ENCODE measurements around the gene NAP1L5.

Gene NAP1L5

DNA sequence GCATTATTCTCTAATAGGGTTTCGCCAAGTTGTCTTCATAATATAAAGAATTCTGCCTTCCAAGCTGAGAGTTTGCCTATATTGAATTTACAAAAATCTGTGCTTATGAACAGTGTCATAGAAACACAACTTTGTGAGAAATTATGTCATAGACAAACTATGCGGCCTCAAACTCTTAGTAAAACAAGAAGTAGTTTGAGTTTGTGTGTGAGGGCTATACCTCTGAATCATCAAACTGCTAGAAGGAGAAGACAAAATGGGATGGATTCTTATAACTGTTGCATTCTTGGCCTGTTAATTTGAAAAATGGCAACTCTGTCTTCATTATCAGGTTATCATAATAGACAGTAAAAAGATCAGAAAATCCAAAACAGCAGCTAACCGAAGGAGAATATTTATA, 46.1 kb upstream of the NAP1L5 start:
- DNase-seq (ENCODE audit: low read depth) = peak; percentile 92
- H3K4me3 ChIP-seq (ENCODE audit: low read depth, low read length) = no peak overlapping the region
- TF ChIP-seq, protein P1, sequence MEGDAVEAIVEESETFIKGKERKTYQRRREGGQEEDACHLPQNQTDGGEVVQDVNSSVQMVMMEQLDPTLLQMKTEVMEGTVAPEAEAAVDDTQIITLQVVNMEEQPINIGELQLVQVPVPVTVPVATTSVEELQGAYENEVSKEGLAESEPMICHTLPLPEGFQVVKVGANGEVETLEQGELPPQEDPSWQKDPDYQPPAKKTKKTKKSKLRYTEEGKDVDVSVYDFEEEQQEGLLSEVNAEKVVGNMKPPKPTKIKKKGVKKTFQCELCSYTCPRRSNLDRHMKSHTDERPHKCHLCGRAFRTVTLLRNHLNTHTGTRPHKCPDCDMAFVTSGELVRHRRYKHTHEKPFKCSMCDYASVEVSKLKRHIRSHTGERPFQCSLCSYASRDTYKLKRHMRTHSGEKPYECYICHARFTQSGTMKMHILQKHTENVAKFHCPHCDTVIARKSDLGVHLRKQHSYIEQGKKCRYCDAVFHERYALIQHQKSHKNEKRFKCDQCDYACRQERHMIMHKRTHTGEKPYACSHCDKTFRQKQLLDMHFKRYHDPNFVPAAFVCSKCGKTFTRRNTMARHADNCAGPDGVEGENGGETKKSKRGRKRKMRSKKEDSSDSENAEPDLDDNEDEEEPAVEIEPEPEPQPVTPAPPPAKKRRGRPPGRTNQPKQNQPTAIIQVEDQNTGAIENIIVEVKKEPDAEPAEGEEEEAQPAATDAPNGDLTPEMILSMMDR (conservative IDR thresholded peaks at IDR 0.05; ENCODE audit: low read depth, low read length) = no peak

DNA sequence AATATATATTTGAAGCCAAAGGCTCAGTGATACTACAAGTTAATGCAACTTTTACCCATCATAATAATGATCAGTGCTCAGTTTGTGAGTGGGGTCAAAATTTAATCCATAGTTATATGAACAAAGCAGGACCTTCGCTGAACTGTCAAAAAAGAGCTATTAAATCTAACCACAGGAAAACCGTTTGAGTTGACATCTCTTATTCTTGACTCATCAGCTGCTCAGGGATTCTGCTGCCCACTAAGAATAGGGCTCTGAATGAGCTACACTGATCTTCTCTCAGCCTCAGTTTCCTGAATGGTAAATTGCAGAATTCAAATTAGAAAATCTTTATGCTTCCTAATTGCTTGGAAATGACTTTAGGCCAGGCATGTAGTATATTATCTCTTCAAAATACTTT, 44.9 kb upstream of the NAP1L5 start:
- TF ChIP-seq, protein P1 (conservative IDR thresholded peaks at IDR 0.05; ENCODE audit: low read depth, low read length) = no peak
- DNase-seq (ENCODE audit: low read depth) = no peak
- no peak overlapping the region for H3K4me3 ChIP-seq (ENCODE audit: low read depth, low read length)

DNA sequence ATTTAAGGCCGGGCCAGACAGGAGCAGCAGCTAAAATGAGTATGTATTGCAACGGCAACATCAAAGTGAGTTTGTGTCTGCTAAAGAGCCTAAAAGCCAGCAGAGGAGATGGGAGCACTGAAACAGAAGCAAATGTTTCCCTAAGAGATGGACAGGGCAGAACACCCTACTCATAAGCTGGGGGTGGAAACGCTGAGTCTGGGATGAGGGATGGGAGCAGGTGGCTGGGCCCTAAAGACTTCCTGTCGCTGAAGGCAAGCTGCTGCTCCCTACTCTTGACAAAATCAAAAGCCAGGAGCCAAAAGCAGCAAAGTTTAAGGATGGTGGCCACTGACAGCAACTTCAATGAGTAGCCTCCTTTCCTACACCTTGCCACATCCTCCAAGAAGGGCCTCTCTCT, 40.6 kb upstream of the NAP1L5 start:
- TF ChIP-seq, protein P1 (conservative IDR thresholded peaks at IDR 0.05; ENCODE audit: low read depth, low read length) = no peak
- no peak overlapping the region for H3K4me3 ChIP-seq (ENCODE audit: low read depth, low read length)
- DNase-seq (ENCODE audit: low read depth) = no peak

DNA sequence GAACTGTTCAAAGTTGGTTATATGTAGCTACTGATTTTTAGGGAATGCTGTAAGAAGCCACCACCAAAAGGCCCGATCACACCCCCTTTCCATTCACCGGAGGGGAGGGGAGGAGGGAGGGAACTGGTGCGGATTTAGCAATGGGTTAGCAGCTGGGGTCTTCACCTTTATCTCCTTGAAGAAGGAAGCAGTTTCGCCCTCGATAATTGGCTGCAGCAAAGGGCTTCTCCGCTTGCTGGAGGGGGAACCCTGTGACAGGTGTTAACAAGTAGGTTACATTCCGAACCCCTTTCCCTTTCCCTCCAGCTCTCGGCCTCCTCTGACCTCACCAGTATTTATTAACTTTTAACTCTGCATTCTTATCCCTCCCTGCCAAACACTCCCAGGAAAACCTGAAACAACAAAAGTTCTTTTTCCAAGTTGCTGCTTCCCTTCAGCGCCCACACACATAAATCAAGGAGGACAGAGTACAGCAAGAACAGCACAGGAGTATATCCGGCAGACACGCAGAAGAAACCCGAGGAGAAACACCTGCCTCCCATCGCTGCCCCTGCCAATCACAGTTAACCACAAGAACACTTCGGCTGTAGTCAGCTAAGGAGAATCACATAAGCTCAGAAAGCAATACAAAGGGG, 39.8 kb upstream of the NAP1L5 start:
- H3K4me3 ChIP-seq (ENCODE audit: low read depth, low read length) = no peak overlapping the region
- DNase-seq (ENCODE audit: low read depth) = peak; percentile 29
- TF ChIP-seq, protein P1 (conservative IDR thresholded peaks at IDR 0.05; ENCODE audit: low read depth, low read length) = no peak

DNA sequence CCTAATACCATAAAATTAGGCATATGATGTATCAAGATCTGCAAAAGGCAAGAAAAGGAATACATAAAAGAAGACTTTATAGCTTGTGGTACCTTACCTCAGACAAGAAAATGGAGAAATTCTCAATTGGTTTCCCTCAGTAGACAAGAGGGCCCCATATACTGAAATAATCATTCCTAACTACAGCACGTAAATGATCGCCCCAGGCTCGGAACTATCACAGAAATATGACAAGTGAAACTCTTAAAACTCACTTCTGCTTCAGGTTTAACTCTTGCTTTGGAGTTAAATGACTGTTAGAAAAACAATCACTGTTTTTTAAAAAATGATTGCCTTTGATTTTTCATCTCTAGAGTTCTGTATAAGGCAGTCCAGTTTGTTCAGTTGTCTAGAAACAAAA, 38.6 kb upstream of the NAP1L5 start:
- H3K4me3 ChIP-seq (ENCODE audit: low read depth, low read length) = no peak overlapping the region
- DNase-seq (ENCODE audit: low read depth) = no peak
- TF ChIP-seq, protein P1 (conservative IDR thresholded peaks at IDR 0.05; ENCODE audit: low read depth, low read length) = no peak

DNA sequence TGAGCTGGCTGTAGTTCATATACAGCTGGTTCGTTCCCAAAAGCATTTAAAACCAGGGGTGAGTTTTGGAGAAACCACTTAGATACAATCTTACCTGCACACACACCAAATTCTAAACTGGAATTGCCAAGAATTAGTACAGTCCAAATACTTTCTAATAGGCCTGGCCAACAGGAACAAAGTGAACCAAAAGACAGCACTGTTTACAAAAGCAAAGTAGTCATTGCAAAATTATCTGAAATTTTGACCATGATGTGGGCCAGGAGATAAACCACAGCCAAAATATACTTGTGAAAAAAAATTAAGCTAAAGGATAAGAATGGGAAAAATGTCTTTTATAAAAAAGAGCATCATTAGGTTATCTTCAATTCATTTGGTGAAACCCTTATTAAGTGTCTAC, 37.9 kb upstream of the NAP1L5 start:
- TF ChIP-seq, protein P1 (conservative IDR thresholded peaks at IDR 0.05; ENCODE audit: low read depth, low read length) = no peak
- peak; percentile 39 for DNase-seq (ENCODE audit: low read depth)
- H3K4me3 ChIP-seq (ENCODE audit: low read depth, low read length) = no peak overlapping the region

DNA sequence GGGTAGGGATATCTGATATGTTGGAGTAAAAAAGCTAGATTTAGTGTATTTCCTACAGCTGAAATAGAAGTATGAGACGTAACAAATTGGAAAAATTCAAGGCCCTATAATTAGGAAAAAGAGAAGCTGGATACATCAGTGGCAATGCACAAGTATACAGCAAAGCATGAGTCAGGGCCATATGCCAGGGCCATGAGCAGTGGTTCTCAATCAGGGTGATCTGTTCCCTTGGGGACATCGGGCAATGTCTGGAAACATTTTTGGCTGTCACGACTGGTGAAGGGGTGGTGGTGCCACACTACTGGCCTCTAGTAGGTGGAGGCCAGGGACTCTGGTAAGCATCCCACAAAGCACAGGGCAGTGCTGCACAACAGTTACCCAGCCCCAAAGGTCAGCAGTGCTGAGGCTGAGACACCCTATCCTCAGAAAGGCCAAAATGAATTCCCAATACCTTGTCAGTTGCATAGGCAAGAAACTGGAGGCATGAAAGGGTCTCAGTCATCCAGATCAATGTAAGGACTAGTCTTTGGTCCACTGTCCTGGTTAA, 36.8 kb upstream of the NAP1L5 start:
- DNase-seq (ENCODE audit: low read depth) = no peak
- H3K4me3 ChIP-seq (ENCODE audit: low read depth, low read length) = no peak overlapping the region
- TF ChIP-seq, protein P1 (conservative IDR thresholded peaks at IDR 0.05; ENCODE audit: low read depth, low read length) = no peak
